ENCODE data around the gene STAMBPL1. TPM values are rescaled to one million over a fixed set of nuclear protein-coding genes. Genes with fewer than 3 reads are reported as not detected.

Gene STAMBPL1
- total and polyA plus RNA-seq, 2 donors (not counting 3 experiments of a cell fraction or from before 2014, with no cell fraction given), result 0.70 to 1.8 TPM

DNA sequence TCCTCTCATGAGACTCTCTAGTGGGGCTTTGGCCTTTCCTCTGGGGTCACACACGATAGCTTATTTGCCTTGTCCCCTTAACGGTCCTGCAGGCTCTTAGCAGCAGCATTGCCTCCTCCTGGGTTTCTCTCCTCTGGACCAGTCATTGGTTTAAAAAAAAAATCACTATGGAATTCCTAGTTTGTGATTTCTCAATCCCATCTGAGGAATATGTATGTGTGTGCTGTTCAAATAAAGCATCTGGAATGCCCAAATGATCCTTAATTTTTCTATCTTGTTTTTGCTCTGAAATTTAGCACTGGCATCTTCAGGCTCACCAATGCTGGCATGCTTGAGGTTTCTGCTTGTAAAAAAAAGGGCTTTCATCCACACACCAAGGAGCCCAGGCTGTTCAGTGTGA lies 42.0 kb downstream of the STAMBPL1 start:
- BruUV-seq (replicated peaks), result no TSS peak
- CTCF ChIA-PET, result interaction anchor here (1.2 kb wide), 1 partner anchor 86 kb away, joined by 3 read pairs; no protein-coding TSS in a partner anchor
- dilution Hi-C loops (cut with MboI; ENCODE audit: extremely low pct_ligation_motif_present, low sequenced_read_pairs) (no loop called here), intact Hi-C loops (cut with micrococcal nuclease) (no loop called here)
- POLR2A ChIA-PET, result no interaction called here
- no peak overlapping the region for H3K4me2 ChIP-seq (ENCODE audit: insufficient read depth, low read length)
- no peak overlapping the region for H2AFZ ChIP-seq (ENCODE audit: low read depth, low read length)
- no peaks in the 10 kb centered on the region for H3K27me3 ChIP-seq (ENCODE audit: control insufficient read depth in 2 of 2, insufficient read depth in 2 of 2, low read length in 2 of 2)
- H3K9me1 ChIP-seq (replicated peaks; ENCODE audit: control insufficient read depth, extremely low read depth, insufficient read depth, low read length), result no peaks in the 10 kb centered on the region
- H3K9me3 ChIP-seq (replicated peaks; ENCODE audit: control insufficient read depth, insufficient read depth, low read length), result no peaks in the 10 kb centered on the region
- no peak overlapping the region for H3K9ac ChIP-seq (replicated peaks; ENCODE audit: extremely low read depth, insufficient read depth, low read length)
- H3K36me3 ChIP-seq (ENCODE audit: control insufficient read depth in 2 of 2, extremely low read depth in 1 of 2, insufficient read depth in 2 of 2, low read length in 2 of 2), result no peaks in the 10 kb centered on the region
- DNase-seq (ENCODE audit: low read depth, low spot score) (no peak), FAIRE-seq (no peak)
- no peaks in the 10 kb centered on the region for H4K20me1 ChIP-seq (replicated peaks; ENCODE audit: control insufficient read depth, extremely low read depth, insufficient read depth, low read length)
- H3K4me1 ChIP-seq (ENCODE audit: control insufficient read depth, extremely low read depth, insufficient read depth, low read length), result no peaks in the 10 kb centered on the region
- no peak overlapping the region for H3K27ac ChIP-seq (ENCODE audit: insufficient read depth, low read depth, low read length)
- H3K4me3 ChIP-seq (replicated peaks in 1 of 3; ENCODE audit: insufficient read depth in 1 of 3, low read depth in 1 of 3, low read length in 3 of 3), result no peak overlapping the region
- TF ChIP-seq, protein P1, sequence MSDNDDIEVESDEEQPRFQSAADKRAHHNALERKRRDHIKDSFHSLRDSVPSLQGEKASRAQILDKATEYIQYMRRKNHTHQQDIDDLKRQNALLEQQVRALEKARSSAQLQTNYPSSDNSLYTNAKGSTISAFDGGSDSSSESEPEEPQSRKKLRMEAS (IDR thresholded peaks at IDR 0.05; ENCODE audit: insufficient read depth, insufficient read length), result no peak
- TF ChIP-seq GATA2 (IDR thresholded peaks at IDR 0.05; ENCODE audit: insufficient read depth, insufficient read length, low read depth, low read length) (no peak), POLR2AphosphoS5 (IDR thresholded peaks at IDR 0.05; ENCODE audit: insufficient read depth, low read depth, low read length) (no peak), POLR2A (IDR thresholded peaks at IDR 0.05; ENCODE audit: low read depth, low read length) (no peak), FOS (IDR thresholded peaks at IDR 0.05; ENCODE audit: borderline replicate concordance, insufficient read depth, low read length) (no peak), JUN (IDR thresholded peaks at IDR 0.05; ENCODE audit: borderline replicate concordance, insufficient read depth, insufficient read length, low read depth) (no peak), MYC (IDR thresholded peaks at IDR 0.05; ENCODE audit: low read depth, low read length) (no peak), EZH2 (IDR thresholded peaks at IDR 0.05; ENCODE audit: borderline replicate concordance, low read depth, low read length, severe bottlenecking) (no peak)
- TF ChIP-seq, protein P2, sequence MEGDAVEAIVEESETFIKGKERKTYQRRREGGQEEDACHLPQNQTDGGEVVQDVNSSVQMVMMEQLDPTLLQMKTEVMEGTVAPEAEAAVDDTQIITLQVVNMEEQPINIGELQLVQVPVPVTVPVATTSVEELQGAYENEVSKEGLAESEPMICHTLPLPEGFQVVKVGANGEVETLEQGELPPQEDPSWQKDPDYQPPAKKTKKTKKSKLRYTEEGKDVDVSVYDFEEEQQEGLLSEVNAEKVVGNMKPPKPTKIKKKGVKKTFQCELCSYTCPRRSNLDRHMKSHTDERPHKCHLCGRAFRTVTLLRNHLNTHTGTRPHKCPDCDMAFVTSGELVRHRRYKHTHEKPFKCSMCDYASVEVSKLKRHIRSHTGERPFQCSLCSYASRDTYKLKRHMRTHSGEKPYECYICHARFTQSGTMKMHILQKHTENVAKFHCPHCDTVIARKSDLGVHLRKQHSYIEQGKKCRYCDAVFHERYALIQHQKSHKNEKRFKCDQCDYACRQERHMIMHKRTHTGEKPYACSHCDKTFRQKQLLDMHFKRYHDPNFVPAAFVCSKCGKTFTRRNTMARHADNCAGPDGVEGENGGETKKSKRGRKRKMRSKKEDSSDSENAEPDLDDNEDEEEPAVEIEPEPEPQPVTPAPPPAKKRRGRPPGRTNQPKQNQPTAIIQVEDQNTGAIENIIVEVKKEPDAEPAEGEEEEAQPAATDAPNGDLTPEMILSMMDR (IDR thresholded peaks at IDR 0.05; ENCODE audit: extremely low read depth in 1 of 2, insufficient read depth in 1 of 2, low read depth in 1 of 2, low read length in 2 of 2), result no peak
- no peaks in the 10 kb centered on the region for H3K79me2 ChIP-seq (ENCODE audit: control insufficient read depth, insufficient read depth, low read length)

All from endothelial cell of umbilical vein (primary cell).